Effector CD4-positive, alpha-beta T cell (primary cell): ENCODE results near the gene UNKL.
A peak's percentile ranks its signal among the peaks of the same experiment; 100 is the strongest.

Experiments
- DNase-seq: peaks from one replicate; pipeline ENCODE4 v3.0.0-alpha.2; 2020

The UNKL gene

DNA sequence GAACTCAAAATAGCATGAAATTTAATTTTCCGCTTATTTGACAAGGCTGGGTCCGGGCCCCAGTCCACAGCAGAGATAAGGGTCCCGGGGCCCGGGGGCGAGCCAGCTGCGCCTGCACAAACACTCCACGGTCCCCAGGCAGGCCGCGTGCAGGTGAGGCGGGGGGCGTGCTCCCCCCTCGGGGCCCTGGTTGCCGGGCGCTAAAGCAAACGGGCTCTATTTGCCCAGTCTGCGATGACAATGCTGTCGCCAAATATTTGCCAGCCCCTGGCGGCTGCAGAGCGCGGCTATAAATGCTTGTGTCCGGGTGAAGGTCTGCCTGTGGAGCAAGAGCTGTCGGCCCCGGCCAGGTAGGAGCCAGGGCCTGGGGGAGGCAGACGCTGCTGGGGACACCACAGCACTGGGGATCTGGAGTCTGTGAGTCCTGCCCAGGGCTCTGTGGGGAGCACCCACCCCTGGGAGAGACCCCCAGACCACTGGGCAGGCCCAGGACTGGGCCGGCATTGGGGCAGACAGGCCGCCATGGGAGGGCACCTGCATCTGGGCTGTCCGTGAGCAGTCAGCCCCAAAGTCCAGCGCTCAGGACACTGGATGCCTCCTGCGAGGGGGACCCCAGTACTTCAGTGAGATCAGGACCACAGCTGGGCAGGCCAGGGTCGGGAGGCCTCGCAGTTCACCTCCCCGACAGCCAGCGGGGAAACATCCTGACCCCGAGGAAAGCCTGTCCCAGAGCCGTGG lies 16.4 kb upstream of the UNKL start, which contains the start of gene PERCC1:
TSS of gene PERCC1 (plus strand) at position 320 of the 738 bp plus-strand sequence. CDS start 1,516 bp downstream, outside the sequence.
- DNase-seq = no peak

DNA sequence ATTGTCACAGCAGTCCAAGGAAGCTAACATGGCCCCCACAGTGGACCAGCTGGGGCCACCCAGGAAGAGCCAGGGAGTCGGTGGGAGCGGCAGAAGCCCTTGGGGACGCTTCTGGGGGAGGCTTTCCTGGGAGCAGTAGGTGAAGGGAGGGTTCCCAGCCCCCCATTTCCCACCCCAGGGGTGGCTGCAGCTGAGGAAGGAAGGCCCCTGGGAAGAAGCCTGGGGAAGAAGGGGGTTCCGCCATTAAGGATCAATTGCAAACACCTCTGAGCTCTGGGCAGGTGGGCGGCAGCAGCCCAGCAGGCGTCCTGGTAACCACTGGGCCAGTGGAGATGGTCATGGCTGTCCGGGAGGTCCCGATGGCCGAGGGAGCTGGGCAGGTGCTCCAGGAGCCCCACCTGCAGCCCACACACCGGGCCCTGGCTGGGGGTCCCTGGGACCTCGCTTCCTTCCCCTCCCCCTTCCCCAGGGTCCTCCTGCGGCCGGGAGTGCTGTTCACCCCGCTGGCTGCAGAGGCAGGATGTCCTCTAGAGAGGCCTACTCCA lies 15.8 kb upstream of the UNKL start:
- no peak for DNase-seq

- DNase-seq = no peak
Observed at GRCh38 chr16:1429631-1430030, 15.1 kb upstream of the UNKL start.

GRCh38 chr16:1429012-1429411 lies 14.5 kb upstream of the UNKL start:
- DNase-seq = no peak

- no peak for DNase-seq
Observed at GRCh38 chr16:1428511-1428910, 14.0 kb upstream of the UNKL start.

DNA sequence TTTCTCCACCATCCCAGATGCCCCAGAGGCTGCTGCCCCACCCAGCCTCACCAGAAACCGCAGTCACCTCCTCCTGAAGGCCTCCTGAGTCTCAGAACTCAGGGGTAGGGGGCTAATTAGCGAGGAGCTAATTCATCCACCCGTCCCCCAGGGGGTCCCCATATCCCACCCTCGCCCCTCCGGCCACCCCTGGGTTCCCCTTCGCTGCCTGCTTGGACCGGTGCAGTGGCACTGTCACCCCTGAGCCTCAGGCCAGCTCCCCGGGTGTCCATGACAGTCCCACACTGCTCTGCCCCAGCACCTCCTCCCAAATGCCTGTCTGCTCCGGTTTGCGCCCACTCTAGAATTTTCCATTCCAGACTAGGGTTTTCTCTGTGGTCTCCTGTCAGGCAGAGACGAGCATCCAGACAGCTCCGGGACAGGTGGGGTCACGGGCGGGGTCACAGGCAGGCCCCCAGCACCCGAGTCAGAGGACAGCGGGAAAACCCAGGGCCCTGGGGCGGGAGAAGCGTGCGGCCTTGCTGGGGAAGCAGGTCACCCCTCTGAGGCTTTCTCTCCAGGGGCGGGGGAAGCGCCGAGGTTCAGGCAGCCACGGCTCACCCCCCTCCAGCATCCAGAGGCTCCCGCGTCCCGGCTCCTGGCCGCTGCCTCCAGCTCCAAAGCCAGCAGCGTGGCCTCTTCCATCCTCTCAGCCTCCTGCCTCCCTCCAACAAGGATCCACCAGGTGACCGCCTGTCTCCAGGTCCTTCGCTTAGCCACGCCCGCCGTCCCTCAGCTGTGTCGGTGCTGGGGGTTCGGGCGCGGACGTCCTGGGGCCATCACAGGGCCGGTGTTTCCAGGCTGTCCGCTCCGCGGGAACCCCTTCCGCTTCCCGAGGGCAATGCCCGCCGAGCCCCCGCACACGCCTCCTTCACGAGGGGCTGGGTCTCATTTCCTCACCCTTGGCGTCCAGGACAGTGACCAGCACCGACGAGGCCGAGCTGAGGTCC lies 13.3 kb upstream of the UNKL start:
- no peak for DNase-seq

DNA sequence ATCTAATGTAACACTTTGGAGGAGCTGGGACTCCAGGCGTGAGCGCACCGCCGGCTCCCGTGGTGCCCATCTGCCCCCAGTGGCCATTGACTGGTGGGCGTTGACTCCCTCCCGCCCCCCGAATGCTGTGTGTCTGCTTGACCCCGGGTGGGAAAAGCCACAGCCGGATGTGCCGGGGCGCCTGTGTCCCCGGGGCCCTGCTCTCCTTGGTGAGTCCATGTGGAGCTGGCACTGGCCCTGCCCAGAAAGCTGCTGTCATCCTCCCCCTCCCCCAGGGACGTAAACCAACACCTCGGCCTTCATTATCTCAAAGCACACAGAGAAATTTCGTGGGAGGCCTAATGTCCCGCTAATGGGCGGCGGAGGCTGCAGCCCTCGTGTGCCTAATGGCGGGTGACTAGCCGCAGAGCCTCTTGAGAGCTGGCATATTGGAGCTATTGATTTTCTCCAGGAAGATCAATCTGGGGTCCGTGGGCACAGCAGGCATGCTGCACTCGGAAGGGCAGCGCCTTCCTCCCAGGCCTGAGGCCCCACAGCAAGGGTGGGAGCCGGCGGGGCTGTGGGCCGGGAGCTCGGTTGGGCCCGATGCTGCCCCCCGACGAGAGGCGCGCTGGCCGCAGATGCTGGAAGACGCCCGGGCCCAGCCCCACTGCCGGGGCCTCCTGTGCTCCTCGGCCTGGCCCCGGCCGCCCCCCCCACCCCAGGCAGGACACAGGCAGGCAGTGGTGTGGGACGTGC lies 12.4 kb upstream of the UNKL start:
- no peak for DNase-seq

GRCh38 chr16:1425616-1426370 lies 11.3 kb upstream of the UNKL start:
- DNase-seq = no peak

DNA sequence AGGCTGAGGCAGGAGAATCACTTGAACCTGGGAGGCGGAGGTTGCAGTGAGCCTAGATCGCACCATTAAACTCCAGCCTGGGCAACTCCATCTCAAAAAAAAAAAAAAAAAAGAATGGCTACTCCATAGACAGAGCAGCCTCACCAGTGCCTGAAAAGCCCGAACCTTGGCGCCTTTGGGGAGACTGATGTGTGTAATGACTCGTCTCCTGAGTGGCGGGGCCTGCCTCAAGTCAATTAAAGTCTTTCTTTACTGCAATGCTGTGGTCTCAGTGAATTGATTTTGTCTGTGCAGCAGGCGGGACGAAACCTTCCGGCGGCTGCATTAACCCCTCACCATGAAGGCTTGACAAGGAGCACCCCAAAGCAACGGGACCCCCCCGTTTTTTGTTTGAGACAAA lies 9.5 kb upstream of the UNKL start:
- DNase-seq = no peak

GRCh38 chr16:1422076-1422475 lies 7.6 kb upstream of the UNKL start:
- DNase-seq = no peak

- DNase-seq = no peak
Observed at GRCh38 chr16:1420111-1420539, 5.6 kb upstream of the UNKL start.

GRCh38 chr16:1416521-1416941 lies 2.0 kb upstream of the UNKL start:
- no peak for DNase-seq

- peak; percentile 41 for DNase-seq
Observed at GRCh38 chr16:1413684-1414531, 596 bp downstream of the UNKL start.

DNA sequence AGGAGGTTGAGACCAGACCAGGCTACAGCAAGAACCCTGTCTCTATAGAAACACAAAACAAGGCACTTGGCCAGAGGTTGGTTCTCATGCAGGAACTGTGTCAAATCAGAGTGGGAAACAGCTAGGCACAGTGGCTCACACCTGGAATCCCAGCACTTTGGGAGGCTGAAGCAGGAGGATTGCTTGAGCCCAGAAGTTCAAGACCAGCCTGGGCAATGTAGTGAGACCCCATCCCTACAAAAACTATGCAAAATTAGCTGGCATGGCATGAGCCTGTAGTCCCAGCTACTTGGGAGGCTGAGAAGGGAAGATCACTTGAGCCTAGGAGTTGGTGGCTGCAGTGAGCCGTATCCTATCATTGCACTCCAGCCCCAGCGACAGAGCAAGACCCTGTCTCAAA lies 1.7 kb downstream of the UNKL start:
- no peak for DNase-seq

DNA sequence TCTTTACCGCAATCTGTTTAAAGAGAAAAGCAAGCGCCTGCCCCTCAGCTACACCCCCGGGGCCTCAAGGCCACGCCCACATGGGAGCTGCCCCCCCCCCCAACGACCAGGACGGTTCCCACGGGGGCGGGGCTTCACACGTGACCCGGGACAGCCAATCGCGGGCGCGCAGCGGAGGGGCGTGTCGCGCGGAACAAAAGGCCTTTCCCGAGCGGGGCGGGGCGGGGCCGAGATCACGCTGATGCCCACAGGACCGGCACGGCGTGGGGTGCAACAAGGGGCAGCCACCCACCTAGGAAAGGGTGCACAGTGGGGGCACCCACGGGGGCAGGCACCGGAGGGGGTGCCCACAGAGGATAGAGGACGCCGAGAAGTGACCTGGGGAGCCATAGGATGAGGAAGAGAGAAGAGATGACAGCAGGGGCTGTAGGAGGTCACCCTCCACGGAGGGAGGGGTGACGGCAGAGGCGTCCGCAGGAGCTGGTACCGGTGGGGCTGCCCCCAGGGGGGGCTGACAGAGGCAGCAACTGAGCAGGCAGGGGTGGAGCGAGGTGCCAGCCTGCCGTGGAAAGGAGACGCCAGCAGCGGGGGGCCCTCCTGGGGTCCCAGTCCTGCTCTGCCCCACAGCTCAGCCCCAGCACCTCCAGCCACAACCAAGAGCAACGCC lies 6.2 kb downstream of the UNKL start:
- peak; percentile 94 for DNase-seq

GRCh38 chr16:1407753-1408152 lies 6.8 kb downstream of the UNKL start:
- DNase-seq = no peak

DNA sequence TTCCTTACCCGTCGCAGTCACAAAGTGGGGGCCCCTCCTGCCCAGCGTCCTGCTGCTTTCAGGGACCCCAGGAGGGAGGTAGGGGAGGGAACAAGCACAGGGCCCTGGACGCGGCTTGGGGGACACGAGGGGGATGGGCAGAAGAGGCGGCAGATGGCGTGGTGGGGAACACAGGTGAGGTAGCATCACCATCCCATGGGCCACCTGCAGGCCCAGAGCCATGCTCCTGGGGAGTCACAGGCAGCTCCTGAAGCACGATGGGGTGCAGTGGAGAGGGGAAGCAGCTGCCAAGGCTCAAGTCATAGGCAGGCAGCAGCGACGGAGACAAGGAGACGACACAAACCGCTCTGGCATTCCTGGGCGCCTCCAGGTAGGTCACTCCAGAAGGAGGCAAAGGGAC lies 10.8 kb downstream of the UNKL start:
- DNase-seq = no peak

DNA sequence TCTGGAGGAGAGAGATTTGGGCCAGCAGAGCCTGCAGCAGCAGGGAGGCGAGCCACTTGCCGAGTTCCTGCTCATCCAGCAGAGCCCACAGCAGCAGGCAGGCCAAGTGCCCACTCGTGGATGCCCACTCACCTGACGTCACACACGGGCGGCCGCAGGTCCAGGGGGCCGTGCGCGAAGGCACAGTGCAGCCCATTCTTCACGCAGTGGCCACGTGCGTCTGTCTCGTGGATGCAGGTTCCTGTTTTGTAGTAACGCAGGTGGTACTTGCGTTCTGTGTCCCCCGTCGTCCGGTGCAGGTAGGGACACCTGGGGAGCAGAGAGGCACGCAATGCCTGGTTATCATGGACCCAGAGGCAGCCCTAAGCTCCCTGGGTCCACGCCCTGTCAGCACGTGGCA lies 11.5 kb downstream of the UNKL start:
- DNase-seq = no peak

- DNase-seq = no peak
Observed at GRCh38 chr16:1401758-1402154, 12.7 kb downstream of the UNKL start.

- DNase-seq = no peak
Observed at GRCh38 chr16:1401061-1401757, 13.3 kb downstream of the UNKL start.
